ENCODE data around the gene ING5.

GRCh38 chr2:241763551-241764274 is 61.9 kb downstream of the ING5 start:
- TF ChIP-seq CTCF (IDR thresholded peaks at IDR 0.05) (no peak), POLR2A (IDR thresholded peaks at IDR 0.05) (no peak)

All from uterus (tissue), 2 donors.